ENCODE measurements around the gene PLIN1. TPM values are rescaled to one million over a fixed set of nuclear protein-coding genes. Genes with fewer than 3 reads are reported as not detected.

PLIN1 gene
- total and polyA plus RNA-seq, 9 of the 15 experiments (the other 6 are each of a cell fraction or from before 2014, with no cell fraction given), result not detected

- ATAC-seq (no peak), FAIRE-seq (no peak), DNase-seq (ENCODE audit: extremely low read depth in 1 of 4, low spot score in 3 of 4) (no peak)
- no peaks in the 10 kb centered on the region for H4K20me1 ChIP-seq (replicated peaks; ENCODE audit: control insufficient read depth, insufficient read depth, low read length)
- intact Hi-C loops (cut with micrococcal nuclease) (no loop called here), in situ Hi-C loops (cut with MboI) (no loop called here)
- CTCF ChIA-PET (ENCODE audit: low intra/inter-chr PET ratio), result no interaction called here
- H3K9me3 ChIP-seq (replicated peaks; ENCODE audit: control insufficient read depth, insufficient read depth, low read depth, low read length), result no peaks in the 10 kb centered on the region
- no peak overlapping the region for H3K4me3 ChIP-seq
- H3K9ac ChIP-seq (ENCODE audit: insufficient read depth in 1 of 2, low read depth in 2 of 2, low read length in 2 of 2), result no peak overlapping the region
- H3K4me2 ChIP-seq (ENCODE audit: insufficient read depth, low read length), result no peak overlapping the region
- no peak overlapping the region for H3K27ac ChIP-seq (ENCODE audit: extremely low read depth, low read depth, low read length)
- no peaks in the 10 kb centered on the region for H3K4me1 ChIP-seq (replicated peaks in 1 of 2; ENCODE audit: control insufficient read depth in 2 of 2, insufficient read depth in 2 of 2, low read length in 2 of 2)
- no TSS peak for BruUV-seq (replicated peaks)
- POLR2A ChIA-PET, result interaction anchor here (0.6 kb wide), 1 partner anchor 344 kb away, joined by 3 read pairs; no protein-coding TSS in a partner anchor
- TF ChIP-seq SNIP1 (IDR thresholded peaks at IDR 0.05; ENCODE audit: low read depth) (no peak), ZBTB33 (CRISPR knock-in tag; IDR thresholded peaks at IDR 0.05) (no peak), ZNF407 (IDR thresholded peaks at IDR 0.05; ENCODE audit: low read depth) (no peak), TAL1 (IDR thresholded peaks at IDR 0.05) (no peak), HMGN3 (IDR thresholded peaks at IDR 0.05; ENCODE audit: borderline replicate concordance, extremely low read depth, insufficient read length, low read depth, low read length) (no peak), ATF1 (CRISPR knock-in tag; IDR thresholded peaks at IDR 0.05) (no peak), ATF1 (tag; IDR thresholded peaks at IDR 0.05) (no peak), CEBPG (CRISPR knock-in tag; IDR thresholded peaks at IDR 0.05) (no peak), CEBPG (tag; conservative IDR thresholded peaks at IDR 0.05 in 1 of 2, IDR thresholded peaks at IDR 0.05 in 1 of 2) (0 out of 4 replicates have a peak, but pooled peaks have one; percentile 14 to 30)
- WGBS (ENCODE audit: insufficient coverage, low coverage, missing lambda C conversion rate), result 6% methylated on average over 5 of the region's 5 CpGs
- H3K36me3 ChIP-seq (ENCODE audit: control insufficient read depth, insufficient read depth, low read length), result no peaks in the 10 kb centered on the region
- H3K27me3 ChIP-seq (ENCODE audit: control insufficient read depth in 2 of 2, insufficient read depth in 2 of 2, low read length in 2 of 2), result peaks cover 17 to 44% of the 10 kb centered on the region in 2 experiments; a peak in 4 of 5 replicates
- H2AFZ ChIP-seq (ENCODE audit: low read depth, low read length), result no peak overlapping the region
- H3K79me2 ChIP-seq (ENCODE audit: control insufficient read depth, insufficient read depth, low read length), result no peaks in the 10 kb centered on the region
- H3K9me1 ChIP-seq (ENCODE audit: control insufficient read depth, insufficient read depth, low read length), result no peaks in the 10 kb centered on the region
Observed at GRCh38 chr15:89680282-89680873, 1.2 kb upstream of the PLIN1 start.
